PFSK-1 (cell line): ENCODE results near the gene HEYL.

Experiments
- FOXP2 ChIP-seq: optimal IDR thresholded peaks from 2 replicates; pipeline ENCODE3; 2011; ENCODE audit warnings: borderline replicate concordance, control low read depth, inconsistent platforms; ENCODE audit not compliant: insufficient read depth; ENCODE audit errors: extremely low read length, extremely low read depth
- POLR2AphosphoS5 ChIP-seq: IDR thresholded peaks from 2 replicates; pipeline ENCODE4 v1.6.1; 2012; ENCODE audit warnings: low read depth, mild to moderate bottlenecking, control low read depth, low read length, moderate library complexity
- SIN3A ChIP-seq: IDR thresholded peaks from 2 replicates; pipeline ENCODE4 v1.6.1; 2012; ENCODE audit warnings: mild to moderate bottlenecking, low read length, moderate library complexity, borderline replicate concordance; ENCODE audit not compliant: insufficient read depth
- TAF1 ChIP-seq: IDR thresholded peaks from 2 replicates; pipeline ENCODE4 v1.6.1; 2012; ENCODE audit warnings: low read length, control low read depth, borderline replicate concordance; ENCODE audit not compliant: insufficient read depth
- TF ChIP-seq, protein P1 (sequence below), 2 experiments: IDR thresholded peaks; 2 replicates each; pipeline versions ENCODE4 v1.6.1 to v1.8.0; 2011 to 2012; ENCODE audit warnings: low read depth in 2 of 2, low read length in 2 of 2, control low read depth in 1 of 2, inconsistent platforms in 1 of 2, mild to moderate bottlenecking in 1 of 2, moderate library complexity in 1 of 2; ENCODE audit not compliant: insufficient read depth in 1 of 2

HEYL gene

DNA sequence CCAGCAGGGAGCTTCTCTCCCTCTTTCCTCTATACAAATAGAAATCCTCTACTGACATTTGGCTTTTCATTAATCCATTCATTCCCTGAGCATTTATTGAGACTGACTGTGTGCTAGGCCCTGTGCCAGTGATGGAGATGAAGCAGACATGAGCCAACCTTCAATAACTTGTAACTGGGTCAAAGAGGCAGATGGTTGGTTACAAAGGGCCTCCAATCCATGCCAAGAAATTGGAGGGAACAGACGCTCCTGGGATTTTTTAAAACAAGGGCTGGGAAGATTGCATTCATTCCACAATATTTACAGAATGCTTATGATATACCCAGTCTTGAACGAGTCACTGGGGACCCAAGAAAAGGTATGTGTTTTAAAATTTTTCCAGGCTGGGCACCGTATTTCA, 45.6 kb upstream of the HEYL start:
- no peak for TF ChIP-seq FOXP2

DNA sequence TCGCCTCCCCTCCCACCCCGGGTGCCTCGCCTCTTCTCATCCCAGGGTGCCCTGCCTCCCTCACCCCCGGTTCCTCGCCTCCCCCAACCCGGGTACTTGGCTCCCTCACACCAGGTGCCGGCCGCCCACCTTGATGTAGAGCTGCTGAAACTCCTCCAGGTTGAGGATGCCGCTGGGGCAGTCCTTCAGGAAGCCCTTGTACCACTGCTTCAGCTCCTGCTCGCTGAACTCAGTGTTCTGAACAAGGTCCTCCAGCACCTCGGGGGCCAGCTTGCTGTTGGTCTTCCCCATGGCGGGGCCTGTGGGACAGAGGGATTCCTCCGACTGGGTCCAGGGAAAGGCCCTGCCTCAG, 44.8 kb upstream of the HEYL start:
- TF ChIP-seq FOXP2 (no peak), POLR2AphosphoS5 (no peak), SIN3A (no peak), TAF1 (no peak)
- TF ChIP-seq, protein P1, sequence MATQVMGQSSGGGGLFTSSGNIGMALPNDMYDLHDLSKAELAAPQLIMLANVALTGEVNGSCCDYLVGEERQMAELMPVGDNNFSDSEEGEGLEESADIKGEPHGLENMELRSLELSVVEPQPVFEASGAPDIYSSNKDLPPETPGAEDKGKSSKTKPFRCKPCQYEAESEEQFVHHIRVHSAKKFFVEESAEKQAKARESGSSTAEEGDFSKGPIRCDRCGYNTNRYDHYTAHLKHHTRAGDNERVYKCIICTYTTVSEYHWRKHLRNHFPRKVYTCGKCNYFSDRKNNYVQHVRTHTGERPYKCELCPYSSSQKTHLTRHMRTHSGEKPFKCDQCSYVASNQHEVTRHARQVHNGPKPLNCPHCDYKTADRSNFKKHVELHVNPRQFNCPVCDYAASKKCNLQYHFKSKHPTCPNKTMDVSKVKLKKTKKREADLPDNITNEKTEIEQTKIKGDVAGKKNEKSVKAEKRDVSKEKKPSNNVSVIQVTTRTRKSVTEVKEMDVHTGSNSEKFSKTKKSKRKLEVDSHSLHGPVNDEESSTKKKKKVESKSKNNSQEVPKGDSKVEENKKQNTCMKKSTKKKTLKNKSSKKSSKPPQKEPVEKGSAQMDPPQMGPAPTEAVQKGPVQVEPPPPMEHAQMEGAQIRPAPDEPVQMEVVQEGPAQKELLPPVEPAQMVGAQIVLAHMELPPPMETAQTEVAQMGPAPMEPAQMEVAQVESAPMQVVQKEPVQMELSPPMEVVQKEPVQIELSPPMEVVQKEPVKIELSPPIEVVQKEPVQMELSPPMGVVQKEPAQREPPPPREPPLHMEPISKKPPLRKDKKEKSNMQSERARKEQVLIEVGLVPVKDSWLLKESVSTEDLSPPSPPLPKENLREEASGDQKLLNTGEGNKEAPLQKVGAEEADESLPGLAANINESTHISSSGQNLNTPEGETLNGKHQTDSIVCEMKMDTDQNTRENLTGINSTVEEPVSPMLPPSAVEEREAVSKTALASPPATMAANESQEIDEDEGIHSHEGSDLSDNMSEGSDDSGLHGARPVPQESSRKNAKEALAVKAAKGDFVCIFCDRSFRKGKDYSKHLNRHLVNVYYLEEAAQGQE (IDR thresholded peaks at IDR 0.05; ENCODE audit: insufficient read depth in 1 of 2, low read depth in 2 of 2, low read length in 2 of 2), result no peak

DNA sequence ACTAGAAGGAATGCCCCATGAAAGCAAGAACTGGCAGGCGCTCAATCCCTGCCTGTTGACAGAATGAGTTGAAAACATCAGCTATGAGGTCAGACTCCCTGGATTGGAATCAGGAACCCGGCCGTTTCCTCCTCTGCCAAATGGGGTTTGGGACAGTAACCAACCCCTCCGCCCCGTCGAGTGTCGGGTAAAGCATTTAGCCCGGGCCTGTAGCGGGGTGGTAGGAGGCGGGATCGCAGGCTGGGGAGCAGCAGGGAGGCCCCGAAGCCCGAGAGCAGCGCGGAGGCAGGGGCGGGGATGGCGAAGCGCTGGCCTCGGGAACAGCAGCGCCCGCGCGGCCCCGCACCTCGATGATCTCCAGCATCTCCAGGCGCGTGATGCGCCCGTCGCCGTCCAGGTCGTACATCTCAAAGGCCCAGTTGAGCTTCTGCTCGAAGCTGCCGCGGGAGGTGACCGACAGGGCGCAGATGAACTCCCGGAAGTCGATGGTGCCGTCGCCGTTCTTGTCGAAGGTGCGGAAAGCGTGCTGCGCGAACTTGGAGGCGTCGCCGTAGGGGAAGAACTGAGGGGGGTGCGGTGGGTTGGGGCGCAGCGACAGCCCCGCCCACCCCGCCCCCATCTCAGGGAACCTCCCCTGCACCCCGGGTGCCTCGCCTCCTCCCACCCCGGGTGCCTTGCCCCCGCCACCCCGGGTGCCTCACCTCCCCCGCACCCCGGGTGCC, 44.3 kb upstream of the HEYL start:
- TF ChIP-seq FOXP2, result no peak
- TF ChIP-seq SIN3A, result no peak
- TF ChIP-seq, protein P1 (IDR thresholded peaks at IDR 0.05; ENCODE audit: insufficient read depth in 1 of 2, low read depth in 2 of 2, low read length in 2 of 2), result no peak
- TF ChIP-seq POLR2AphosphoS5, result no peak
- TF ChIP-seq TAF1, result no peak

DNA sequence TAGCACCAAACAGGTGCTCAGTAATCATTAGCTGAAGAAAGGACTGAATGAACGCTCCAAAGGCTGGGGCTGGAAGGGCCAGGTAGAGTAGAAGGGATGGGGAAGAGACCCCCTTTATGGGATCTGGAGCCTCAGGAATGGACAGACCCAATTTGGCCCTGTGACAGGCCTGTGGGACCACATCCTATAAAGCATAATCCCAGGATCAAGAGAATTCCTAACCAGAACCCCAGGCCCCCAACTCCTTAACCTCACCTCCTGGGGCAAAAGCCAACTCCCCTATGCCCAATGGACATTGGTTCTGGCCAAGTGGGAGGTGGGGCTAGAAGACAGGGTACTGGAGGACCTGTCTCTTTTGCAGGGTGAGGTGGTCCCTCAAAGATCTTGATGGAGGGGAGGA, 42.6 kb upstream of the HEYL start:
- TF ChIP-seq FOXP2, result no peak
- TF ChIP-seq SIN3A, result no peak
- no peak for TF ChIP-seq POLR2AphosphoS5
- TF ChIP-seq, protein P1 (IDR thresholded peaks at IDR 0.05; ENCODE audit: insufficient read depth in 1 of 2, low read depth in 2 of 2, low read length in 2 of 2), result no peak
- TF ChIP-seq TAF1, result no peak

DNA sequence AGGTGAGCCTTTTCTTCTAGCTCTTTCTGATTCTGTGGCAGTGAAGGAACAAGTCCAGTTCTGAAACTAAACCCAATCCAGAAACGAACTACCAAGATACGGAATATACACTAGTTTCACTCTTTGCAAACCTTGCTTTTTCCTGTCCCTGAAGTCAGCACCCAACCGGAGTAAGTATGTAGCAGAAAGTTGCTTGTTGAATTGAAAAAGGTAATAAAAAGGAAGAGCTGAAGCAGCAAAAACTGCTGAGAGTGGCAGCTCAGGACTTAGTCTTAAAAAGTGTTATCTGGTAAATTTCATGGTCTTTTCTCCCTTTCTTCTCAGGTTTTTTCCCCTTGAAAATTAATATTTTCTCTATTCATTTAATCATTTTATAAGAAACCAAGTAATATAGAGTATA, 41.9 kb upstream of the HEYL start:
- TF ChIP-seq, protein P1 (IDR thresholded peaks at IDR 0.05; ENCODE audit: insufficient read depth in 1 of 2, low read depth in 2 of 2, low read length in 2 of 2), result no peak
- no peak for TF ChIP-seq FOXP2
- no peak for TF ChIP-seq TAF1
- no peak for TF ChIP-seq POLR2AphosphoS5
- TF ChIP-seq SIN3A, result no peak
